ENCODE data around the gene TAF15. TPM values are rescaled to one million over a fixed set of nuclear protein-coding genes. Genes with fewer than 3 reads are reported as not detected.

TAF15 gene
- total and polyA plus RNA-seq, 2 of the 13 experiments (the other 11 are each of a cell fraction or from before 2014, with no cell fraction given): 25.2 to 26.5 TPM

DNA sequence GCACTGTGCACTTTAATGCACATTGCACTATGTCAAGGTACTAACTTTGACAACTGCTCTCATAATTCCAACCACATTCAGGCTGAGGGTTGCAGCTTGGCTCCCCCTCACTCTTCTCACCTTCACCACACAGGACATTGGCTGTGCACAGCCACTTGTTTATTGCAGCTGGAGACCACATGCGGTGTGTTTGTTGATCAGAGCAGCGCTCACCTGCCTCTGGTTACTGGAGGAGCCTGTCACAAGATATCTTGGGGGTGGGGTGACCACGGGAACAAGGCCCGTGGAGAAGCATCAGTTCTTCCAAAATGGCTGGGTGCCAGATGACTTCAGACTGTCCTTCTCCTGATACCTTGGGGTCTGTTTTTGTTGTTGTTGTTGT is 81.5 kb downstream of the TAF15 start:
- Histone ChIP-seq H2AFZ (ENCODE audit: low read length) (no peak overlapping the region), H3K27ac (ENCODE audit: extremely low read length, insufficient read depth, low read length) (no peak overlapping the region), H4K20me1 (ENCODE audit: insufficient read depth, low read length) (no peaks in the 10 kb centered on the region), H3K4me2 (ENCODE audit: low read depth, low read length) (no peak overlapping the region), H3K9me3 (ENCODE audit: low read length) (no peaks in the 10 kb centered on the region), H3K9ac (ENCODE audit: insufficient read depth, low read depth, low read length) (no peak overlapping the region), H3K4me1 (ENCODE audit: insufficient read depth, low read length) (no peaks in the 10 kb centered on the region), H3K79me2 (ENCODE audit: insufficient read depth, low read length) (no peaks in the 10 kb centered on the region), H3K27me3 (ENCODE audit: control insufficient read depth in 1 of 2, insufficient read depth in 2 of 2, low read length in 2 of 2) (peaks cover 1 to 10% of the 10 kb centered on the region in 2 experiments; a peak in 2 of 5 replicates), H3K36me3 (replicated peaks in 1 of 2; ENCODE audit: control insufficient read depth in 1 of 2, insufficient read depth in 2 of 2, low read length in 2 of 2) (no peaks in the 10 kb centered on the region), H3K4me3 (replicated peaks in 1 of 3; ENCODE audit: insufficient read depth in 1 of 3, low read depth in 2 of 3, low read length in 3 of 3) (no peak overlapping the region)
- CTCF ChIA-PET (ENCODE audit: low intra/inter-chr PET ratio, low total read pairs): no interaction called here
- WGBS (ENCODE audit: low lambda C conversion rate): 33% methylated on average over 4 of the region's 4 CpGs
- in situ Hi-C loops (cut with HindIII; ENCODE audit: extremely low pct_ligation_motif_present, low pct_unique_long_range_greater_than_20kb): no loop called here
- ATAC-seq: no peak
- TF ChIP-seq NFATC3 (CRISPR knock-in tag; IDR thresholded peaks at IDR 0.05) (no peak), HNRNPLL (IDR thresholded peaks at IDR 0.05; ENCODE audit: low read depth, low read length, poor library complexity, severe bottlenecking) (no peak), SAFB2 (CRISPR knock-in tag; IDR thresholded peaks at IDR 0.05; ENCODE audit: borderline replicate concordance, low read depth) (no peak), EP300 (IDR thresholded peaks at IDR 0.05; ENCODE audit: low read depth in 2 of 2, low read length in 2 of 2) (no peak), EP300 (CRISPR knock-in tag; IDR thresholded peaks at IDR 0.05; ENCODE audit: borderline replicate concordance) (no peak), PPARG (CRISPR knock-in tag; conservative IDR thresholded peaks at IDR 0.05) (no peak), ZFP1 (CRISPR knock-in tag; IDR thresholded peaks at IDR 0.05) (no peak), NFIB (CRISPR knock-in tag; IDR thresholded peaks at IDR 0.05; ENCODE audit: borderline replicate concordance) (no peak), ZNF569 (CRISPR knock-in tag; IDR thresholded peaks at IDR 0.05; ENCODE audit: borderline replicate concordance) (no peak), KMT2A (CRISPR knock-in tag; IDR thresholded peaks at IDR 0.05) (no peak)
- TF ChIP-seq, protein P1, sequence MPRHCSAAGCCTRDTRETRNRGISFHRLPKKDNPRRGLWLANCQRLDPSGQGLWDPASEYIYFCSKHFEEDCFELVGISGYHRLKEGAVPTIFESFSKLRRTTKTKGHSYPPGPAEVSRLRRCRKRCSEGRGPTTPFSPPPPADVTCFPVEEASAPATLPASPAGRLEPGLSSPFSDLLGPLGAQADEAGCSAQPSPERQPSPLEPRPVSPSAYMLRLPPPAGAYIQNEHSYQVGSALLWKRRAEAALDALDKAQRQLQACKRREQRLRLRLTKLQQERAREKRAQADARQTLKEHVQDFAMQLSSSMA (CRISPR knock-in tag; IDR thresholded peaks at IDR 0.05): no peak
- TF ChIP-seq, protein P2, sequence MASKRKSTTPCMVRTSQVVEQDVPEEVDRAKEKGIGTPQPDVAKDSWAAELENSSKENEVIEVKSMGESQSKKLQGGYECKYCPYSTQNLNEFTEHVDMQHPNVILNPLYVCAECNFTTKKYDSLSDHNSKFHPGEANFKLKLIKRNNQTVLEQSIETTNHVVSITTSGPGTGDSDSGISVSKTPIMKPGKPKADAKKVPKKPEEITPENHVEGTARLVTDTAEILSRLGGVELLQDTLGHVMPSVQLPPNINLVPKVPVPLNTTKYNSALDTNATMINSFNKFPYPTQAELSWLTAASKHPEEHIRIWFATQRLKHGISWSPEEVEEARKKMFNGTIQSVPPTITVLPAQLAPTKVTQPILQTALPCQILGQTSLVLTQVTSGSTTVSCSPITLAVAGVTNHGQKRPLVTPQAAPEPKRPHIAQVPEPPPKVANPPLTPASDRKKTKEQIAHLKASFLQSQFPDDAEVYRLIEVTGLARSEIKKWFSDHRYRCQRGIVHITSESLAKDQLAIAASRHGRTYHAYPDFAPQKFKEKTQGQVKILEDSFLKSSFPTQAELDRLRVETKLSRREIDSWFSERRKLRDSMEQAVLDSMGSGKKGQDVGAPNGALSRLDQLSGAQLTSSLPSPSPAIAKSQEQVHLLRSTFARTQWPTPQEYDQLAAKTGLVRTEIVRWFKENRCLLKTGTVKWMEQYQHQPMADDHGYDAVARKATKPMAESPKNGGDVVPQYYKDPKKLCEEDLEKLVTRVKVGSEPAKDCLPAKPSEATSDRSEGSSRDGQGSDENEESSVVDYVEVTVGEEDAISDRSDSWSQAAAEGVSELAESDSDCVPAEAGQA (IDR thresholded peaks at IDR 0.05; ENCODE audit: low read depth): no peak
- TF ChIP-seq, protein P2 (CRISPR knock-in tag; IDR thresholded peaks at IDR 0.05; ENCODE audit: borderline replicate concordance): no peak
- TF ChIP-seq, protein P3, sequence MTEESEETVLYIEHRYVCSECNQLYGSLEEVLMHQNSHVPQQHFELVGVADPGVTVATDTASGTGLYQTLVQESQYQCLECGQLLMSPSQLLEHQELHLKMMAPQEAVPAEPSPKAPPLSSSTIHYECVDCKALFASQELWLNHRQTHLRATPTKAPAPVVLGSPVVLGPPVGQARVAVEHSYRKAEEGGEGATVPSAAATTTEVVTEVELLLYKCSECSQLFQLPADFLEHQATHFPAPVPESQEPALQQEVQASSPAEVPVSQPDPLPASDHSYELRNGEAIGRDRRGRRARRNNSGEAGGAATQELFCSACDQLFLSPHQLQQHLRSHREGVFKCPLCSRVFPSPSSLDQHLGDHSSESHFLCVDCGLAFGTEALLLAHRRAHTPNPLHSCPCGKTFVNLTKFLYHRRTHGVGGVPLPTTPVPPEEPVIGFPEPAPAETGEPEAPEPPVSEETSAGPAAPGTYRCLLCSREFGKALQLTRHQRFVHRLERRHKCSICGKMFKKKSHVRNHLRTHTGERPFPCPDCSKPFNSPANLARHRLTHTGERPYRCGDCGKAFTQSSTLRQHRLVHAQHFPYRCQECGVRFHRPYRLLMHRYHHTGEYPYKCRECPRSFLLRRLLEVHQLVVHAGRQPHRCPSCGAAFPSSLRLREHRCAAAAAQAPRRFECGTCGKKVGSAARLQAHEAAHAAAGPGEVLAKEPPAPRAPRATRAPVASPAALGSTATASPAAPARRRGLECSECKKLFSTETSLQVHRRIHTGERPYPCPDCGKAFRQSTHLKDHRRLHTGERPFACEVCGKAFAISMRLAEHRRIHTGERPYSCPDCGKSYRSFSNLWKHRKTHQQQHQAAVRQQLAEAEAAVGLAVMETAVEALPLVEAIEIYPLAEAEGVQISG (CRISPR knock-in tag; IDR thresholded peaks at IDR 0.05): no peak
- intact Hi-C loops (cut with micrococcal nuclease; ENCODE audit: unreplicated experiment): no loop called here
- POLR2A ChIA-PET: no interaction called here
- FAIRE-seq: no peak
- BruUV-seq (replicated peaks): no TSS peak
- no peak for DNase-seq (ENCODE audit: low spot score)

Measured in HepG2 (cell line).